Lower leg skin (tissue), 4 donors: ENCODE measurements around the gene PCDHGA11. TPM values are rescaled to one million over a fixed set of nuclear protein-coding genes. Genes with fewer than 3 reads are reported as not detected.

Experiments
- DNase-seq, 2 donors: peaks; one replicate each; pipeline ENCODE4 v3.0.0-alpha.2; 2019; ENCODE audit warnings: low spot score in 2 of 2
- H3K4me3 ChIP-seq: fragments of 200-600 bp; sonication (generic); 2 replicates; pipeline ENCODE4 v1.5.1; 2017; ENCODE audit warnings: mild to moderate bottlenecking, low read depth; ENCODE audit not compliant: poor library complexity, severe bottlenecking
- CTCF ChIP-seq, 3 donors: fragments of 450-650 bp; IDR thresholded peaks; one replicate each; pipeline ENCODE4 v1.5.1; 2016; ENCODE audit warnings: antibody characterized with exemption in 3 of 3, mild to moderate bottlenecking in 3 of 3, moderate library complexity in 2 of 3
- POLR2A ChIP-seq, 2 donors: fragments of 450-650 bp; IDR thresholded peaks; one replicate each; pipeline ENCODE4 v1.6.1; 2016 to 2017; ENCODE audit warnings: antibody characterized with exemption in 2 of 2, mild to moderate bottlenecking in 1 of 2, moderate library complexity in 1 of 2
- WGBS, 2 donors: methylation state at CpG; one replicate each; pipeline ENCODE4 v1.1.5; 2018; 5-methylcytosine and 5-hydroxymethylcytosine counted together
- intact Hi-C: fragments of 100-400 bp; cut with DNase I; formaldehyde crosslinking; loops from one replicate; pipeline ENCODE4 v1.15.0; 2023; ENCODE audit warnings: low total_unique reads
- total RNA-seq, 4 donors: library from RNA; depleted of rRNA; stranded (reverse); fragments of >200 nt; gene quantifications; one replicate each; pipeline ENCODE4 v1.1.0, GENCODE V29; 2016

The PCDHGA11 gene
- total RNA-seq, 4 donors from 2014 or later: 3.2 to 6.9 (median 3.7) TPM

GRCh38 chr5:141439411-141440141, 18.7 kb downstream of the PCDHGA11 start:
- no peak for DNase-seq
- no peak for TF ChIP-seq POLR2A (IDR thresholded peaks at IDR 0.05)
- WGBS, 2 donors: 69 to 72% methylated on average over 10 of the region's 10 CpGs
- no peak overlapping the region for H3K4me3 ChIP-seq
- intact Hi-C loops: no loop called here

- intact Hi-C loops: no loop called here
- no peak overlapping the region for H3K4me3 ChIP-seq
- no peak for DNase-seq
- no peak for TF ChIP-seq CTCF (IDR thresholded peaks at IDR 0.05)
- no peak for TF ChIP-seq POLR2A (IDR thresholded peaks at IDR 0.05)
- 92 to 95% methylated on average over 9 of the region's 9 CpGs for WGBS, 2 donors
Measured at GRCh38 chr5:141440341-141440740, 19.5 kb downstream of the PCDHGA11 start.

DNA sequence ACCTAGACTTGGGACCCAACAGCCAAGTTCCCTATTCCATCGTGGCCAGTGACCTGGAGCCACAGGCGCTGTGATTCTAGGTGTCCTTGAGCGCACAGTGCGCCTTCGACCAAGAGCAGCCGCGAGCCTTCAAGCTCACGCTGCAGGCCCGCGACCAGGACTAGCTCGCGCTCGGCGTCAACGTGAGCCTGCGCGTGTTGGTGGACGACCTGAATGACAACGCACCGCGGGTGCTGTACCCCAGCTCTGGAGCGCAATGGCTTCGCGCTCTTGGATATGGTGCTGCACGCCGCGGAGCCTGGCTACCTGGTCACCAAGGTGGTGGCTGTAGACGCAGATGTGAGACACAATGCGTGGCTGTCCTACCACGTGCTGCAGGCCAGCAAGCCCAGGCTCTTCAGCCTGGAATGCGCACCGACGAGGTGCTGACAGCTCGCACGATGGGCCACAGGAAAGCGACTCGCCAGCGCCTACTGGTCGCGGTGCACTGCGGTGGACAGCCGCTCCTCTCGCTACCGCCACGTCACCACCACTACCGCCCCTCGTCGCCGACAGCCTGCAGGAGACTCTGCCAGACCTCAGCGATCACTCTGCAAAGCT, 20.8 kb downstream of the PCDHGA11 start:
- H3K4me3 ChIP-seq: no peak overlapping the region
- WGBS, 2 donors: 54% methylated on average over 42 to 50 of the region's 50 CpGs
- intact Hi-C loops: no loop called here
- no peak for DNase-seq
- no peak for TF ChIP-seq POLR2A (IDR thresholded peaks at IDR 0.05)
- TF ChIP-seq CTCF (IDR thresholded peaks at IDR 0.05): no peak

DNA sequence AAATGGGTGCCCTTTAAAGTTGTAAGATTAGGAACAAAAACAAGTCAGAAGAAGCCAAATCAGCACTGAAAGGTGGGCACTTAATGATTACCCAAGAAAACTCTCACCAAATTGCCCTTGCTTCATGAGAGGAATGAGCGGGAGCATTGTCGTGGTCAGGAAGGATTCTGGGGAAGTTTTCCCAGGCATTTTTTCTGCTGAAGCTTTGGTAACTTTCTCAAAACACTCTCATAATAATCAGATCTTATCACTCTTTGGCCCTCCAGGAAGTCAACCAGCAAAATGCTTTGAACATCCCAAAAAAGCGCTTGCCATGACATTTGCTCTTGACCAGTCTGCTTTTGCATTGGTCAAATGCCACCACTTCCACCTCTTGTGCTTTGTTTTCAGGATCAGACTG, 44.5 kb downstream of the PCDHGA11 start:
- H3K4me3 ChIP-seq: no peak overlapping the region
- 97% methylated on average over 3 of the region's 3 CpGs for WGBS, 2 donors
- intact Hi-C loops: no loop called here
- DNase-seq: no peak
- no peak for TF ChIP-seq CTCF (IDR thresholded peaks at IDR 0.05)
- TF ChIP-seq POLR2A (IDR thresholded peaks at IDR 0.05): no peak

Other genes with a start within 250 kb of the PCDHGA11 start
- 1 to 10 TPM in 1 of 4 donors, under 1 TPM in 3; 0.49 to 1.1 (median 0.58) TPM for gene PCDHB7, start 248.4 kb upstream of the PCDHGA11 start, total RNA-seq
- 1 to 10 TPM in 2 of 4 donors, under 1 TPM in 2; 0.10 to 1.2 (median 0.76) TPM for gene PCDHB8, start 243.3 kb upstream of the PCDHGA11 start, total RNA-seq
- 1 to 10 TPM in 3 of 4 donors, under 1 TPM in 1; 0.55 to 3.2 (median 1.9) TPM for gene PCDHB16, start 238.7 kb upstream of the PCDHGA11 start, total RNA-seq
- gene PCDHB9, start 233.9 kb upstream of the PCDHGA11 start, total RNA-seq: 1 to 10 TPM in 2 of 4 donors, under 1 TPM in 2; 0.38 to 2.2 (median 1.2) TPM
- 1 to 10 TPM in 2 of 4 donors, under 1 TPM in 2; 0.19 to 1.5 (median 0.76) TPM for gene PCDHB10, start 228.7 kb upstream of the PCDHGA11 start, total RNA-seq
- gene PCDHB11, start 221.4 kb upstream of the PCDHGA11 start, total RNA-seq: 1 to 10 TPM in 3 of 4 donors, under 1 TPM in 1; 0.63 to 1.7 (median 1.4) TPM
- gene PCDHB12, start 212.3 kb upstream of the PCDHGA11 start, total RNA-seq: 1 to 10 TPM in 2 of 4 donors, under 1 TPM in 1, not detected in 1; 0.49 to 3.2 (median 2.3) TPM
- gene PCDHB13, start 207.1 kb upstream of the PCDHGA11 start, total RNA-seq: 1 to 10 TPM; 3.3 to 9.0 (median 5.0) TPM
- 1 to 10 TPM; 5.4 to 7.5 (median 6.2) TPM for gene PCDHB14, start 197.7 kb upstream of the PCDHGA11 start, total RNA-seq
- 1 to 10 TPM in 3 of 4 donors, under 1 TPM in 1; 0.46 to 2.0 (median 1.4) TPM for gene PCDHB15, start 175.7 kb upstream of the PCDHGA11 start, total RNA-seq
- gene SLC25A2, start 117.0 kb upstream of the PCDHGA11 start, total RNA-seq: 1 to 10 TPM in 1 of 4 donors, under 1 TPM in 2, not detected in 1; 0.66 to 5.0 (median 0.67) TPM
- gene TAF7, start 100.3 kb upstream of the PCDHGA11 start, total RNA-seq: 10 to 100 TPM; 46.9 to 76.0 (median 64.9) TPM
- gene PCDHGA1, start 90.5 kb upstream of the PCDHGA11 start, total RNA-seq: under 1 TPM in 3 of 4 donors, not detected in 1; 0.52 to 0.54 (median 0.53) TPM
- 1 to 10 TPM; 1.4 to 5.3 (median 1.9) TPM for gene PCDHGA2, start 82.3 kb upstream of the PCDHGA11 start, total RNA-seq
- gene PCDHGA3, start 77.2 kb upstream of the PCDHGA11 start, total RNA-seq: 1 to 10 TPM; 1.0 to 3.5 (median 2.9) TPM
- gene PCDHGB1, start 71.0 kb upstream of the PCDHGA11 start, total RNA-seq: 1 to 10 TPM in 3 of 4 donors, under 1 TPM in 1; 0.30 to 1.3 (median 1.1) TPM
- gene PCDHGA4, start 66.0 kb upstream of the PCDHGA11 start, total RNA-seq: 1 to 10 TPM in 3 of 4 donors, under 1 TPM in 1; 0.25 to 4.3 (median 2.4) TPM
- 1 to 10 TPM; 2.1 to 4.0 (median 2.6) TPM for gene PCDHGB2, start 61.1 kb upstream of the PCDHGA11 start, total RNA-seq
- gene PCDHGA5, start 56.9 kb upstream of the PCDHGA11 start, total RNA-seq: 1 to 10 TPM in 3 of 4 donors, under 1 TPM in 1; 0.51 to 3.4 (median 1.6) TPM
- gene PCDHGB3, start 50.8 kb upstream of the PCDHGA11 start, total RNA-seq: 1 to 10 TPM; 3.0 to 7.9 (median 4.8) TPM
- gene PCDHGA6, start 47.2 kb upstream of the PCDHGA11 start, total RNA-seq: 1 to 10 TPM; 2.5 to 3.7 (median 3.6) TPM
- 1 to 10 TPM; 2.2 to 2.5 (median 2.5) TPM for gene PCDHGA7, start 38.3 kb upstream of the PCDHGA11 start, total RNA-seq
- 1 to 10 TPM; 5.2 to 8.9 (median 8.4) TPM for gene PCDHGB4, start 33.4 kb upstream of the PCDHGA11 start, total RNA-seq
- gene PCDHGA8, start 28.4 kb upstream of the PCDHGA11 start, total RNA-seq: 1 to 10 TPM in 3 of 4 donors, under 1 TPM in 1; 0.97 to 2.2 (median 1.6) TPM
- gene PCDHGB5, start 23.1 kb upstream of the PCDHGA11 start, total RNA-seq: 10 to 100 TPM; 12.3 to 17.6 (median 14.6) TPM
- 1 to 10 TPM; 5.6 to 8.2 (median 6.3) TPM for gene PCDHGA9, start 18.3 kb upstream of the PCDHGA11 start, total RNA-seq
- 1 to 10 TPM; 4.4 to 7.4 (median 6.6) TPM for gene PCDHGB6, start 13.0 kb upstream of the PCDHGA11 start, total RNA-seq
- 10 to 100 TPM in 1 of 4 donors, 1 to 10 TPM in 3; 6.8 to 11.7 (median 8.3) TPM for gene PCDHGA10, start 8.1 kb upstream of the PCDHGA11 start, total RNA-seq
- 10 to 100 TPM in 2 of 4 donors, 1 to 10 TPM in 2; 8.0 to 11.3 (median 10.1) TPM for gene PCDHGB7, start 3.4 kb upstream of the PCDHGA11 start, total RNA-seq
- 1 to 10 TPM; 3.4 to 9.1 (median 6.3) TPM for gene PCDHGA12, start 9.5 kb downstream of the PCDHGA11 start, total RNA-seq
- 10 to 100 TPM; 45.5 to 80.8 (median 49.7) TPM for gene PCDHGC3, start 54.9 kb downstream of the PCDHGA11 start, total RNA-seq
- gene PCDHGC4, start 64.0 kb downstream of the PCDHGA11 start, total RNA-seq: 10 to 100 TPM in 1 of 4 donors, 1 to 10 TPM in 3; 1.2 to 34.5 (median 2.2) TPM
- 1 to 10 TPM; 1.1 to 1.7 (median 1.7) TPM for gene PCDHGC5, start 68.0 kb downstream of the PCDHGA11 start, total RNA-seq
- gene DIAPH1, start 197.9 kb downstream of the PCDHGA11 start, total RNA-seq: 100 to 1,000 TPM in 1 of 4 donors, 10 to 100 TPM in 3; 64.9 to 101 (median 88.7) TPM
- 10 to 100 TPM; 49.4 to 66.4 (median 52.7) TPM for gene HDAC3, start 215.8 kb downstream of the PCDHGA11 start, total RNA-seq
- 10 to 100 TPM in 2 of 4 donors, 1 to 10 TPM in 2; 5.9 to 11.4 (median 9.0) TPM for gene RELL2, start 215.9 kb downstream of the PCDHGA11 start, total RNA-seq
- 100 to 1,000 TPM in 2 of 4 donors, 10 to 100 TPM in 2; 72.1 to 136 (median 101) TPM for gene FCHSD1, start 230.4 kb downstream of the PCDHGA11 start, total RNA-seq